Hypothalamus (tissue), 51 donors: ENCODE measurements around the gene CELA1.

Source experiments
- DNase-seq, 51 donors: peaks; one replicate each; lab custom pipeline; 2025; lab: John Stamatoyannopoulos, UW

CELA1 gene

GRCh38 chr12:51377099-51377984 lies 30.9 kb upstream of the CELA1 start:
- DNase-seq: peak in 1 of 51 donors; percentile 48

DNA sequence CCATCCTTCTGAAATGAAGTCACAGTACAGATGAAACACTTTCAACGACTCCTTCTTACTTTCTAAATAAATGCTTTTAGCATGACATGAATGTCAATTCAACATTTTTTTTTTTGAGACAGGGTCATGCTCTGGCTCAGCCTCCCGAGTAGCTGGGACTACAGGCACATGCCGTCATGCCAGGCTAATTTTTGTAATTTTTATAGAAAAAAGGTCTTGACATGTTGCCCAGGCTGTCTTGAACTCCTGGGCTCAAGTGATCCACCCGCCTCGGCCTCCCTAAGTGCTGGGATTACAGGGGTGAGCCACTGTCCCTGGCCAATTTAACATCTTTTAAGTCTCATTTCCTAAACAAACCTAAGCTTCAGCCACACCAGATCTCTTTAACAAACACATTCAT lies 28.4 kb upstream of the CELA1 start:
- no peak for DNase-seq

- no peak for DNase-seq
Observed at GRCh38 chr12:51374361-51374760, 27.9 kb upstream of the CELA1 start.

- DNase-seq: no peak
Observed at GRCh38 chr12:51373187-51373586, 26.7 kb upstream of the CELA1 start.

DNA sequence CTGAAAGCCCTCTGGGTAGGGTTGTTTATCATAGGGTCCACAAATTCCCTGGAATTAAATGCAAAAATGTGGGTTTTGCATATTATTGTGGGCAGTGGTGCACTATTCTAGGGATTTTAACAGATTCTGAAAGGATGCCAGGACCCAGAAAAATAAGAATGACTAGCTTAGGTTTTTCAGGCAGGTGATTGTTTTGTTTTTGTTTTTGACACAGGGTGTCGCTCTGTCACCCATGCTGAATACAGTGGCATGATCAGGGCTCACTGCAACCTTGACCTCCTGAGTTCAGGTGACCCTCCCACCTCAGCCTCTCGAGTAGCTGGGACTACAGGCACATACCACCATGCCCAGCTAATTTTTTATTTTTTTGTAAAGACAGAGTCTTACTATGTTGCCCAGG lies 25.5 kb upstream of the CELA1 start:
- no peak for DNase-seq

- peak in 21 of 51 donors; percentile 16 to 76 (median 37) for DNase-seq
Observed at GRCh38 chr12:51371295-51371953, 24.9 kb upstream of the CELA1 start.

GRCh38 chr12:51370667-51371066 lies 24.2 kb upstream of the CELA1 start:
- no peak for DNase-seq

- DNase-seq: no peak
Observed at GRCh38 chr12:51369581-51369980, 23.1 kb upstream of the CELA1 start.

GRCh38 chr12:51368640-51369517 lies 22.4 kb upstream of the CELA1 start:
- DNase-seq: peak in 5 of 51 donors; percentile 8 to 27 (median 11)

- no peak for DNase-seq
Observed at GRCh38 chr12:51365276-51365675, 18.8 kb upstream of the CELA1 start.

GRCh38 chr12:51364001-51364400 lies 17.5 kb upstream of the CELA1 start:
- no peak for DNase-seq

DNA sequence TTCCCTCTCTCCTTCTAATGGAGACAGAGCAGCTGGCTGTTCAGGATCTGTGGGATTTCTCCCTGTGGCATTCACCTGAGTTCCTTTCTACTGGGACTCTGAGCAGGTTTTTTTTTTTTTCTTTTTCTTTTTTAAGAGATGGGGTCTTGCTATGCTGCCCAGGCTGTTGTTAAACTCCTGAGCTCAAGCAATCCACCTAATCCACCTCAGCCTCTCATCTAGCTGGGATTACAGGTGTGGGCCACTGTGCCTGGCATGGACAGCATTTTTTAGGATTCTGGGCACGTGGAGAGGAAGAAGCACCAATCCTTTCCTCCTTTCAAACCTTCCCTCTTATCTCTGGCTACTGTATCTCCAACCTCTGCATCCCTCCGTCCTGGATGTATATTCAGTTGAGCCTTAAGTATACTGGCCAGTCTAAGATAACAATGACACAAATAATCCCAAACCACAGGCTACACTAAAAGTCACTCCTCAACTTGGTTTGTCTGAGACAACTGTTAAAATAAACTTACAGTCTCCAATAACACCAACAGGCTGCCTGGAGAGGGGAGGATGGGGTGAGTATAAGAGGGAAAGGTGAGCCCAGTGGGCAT lies 16.4 kb upstream of the CELA1 start:
- no peak for DNase-seq

DNA sequence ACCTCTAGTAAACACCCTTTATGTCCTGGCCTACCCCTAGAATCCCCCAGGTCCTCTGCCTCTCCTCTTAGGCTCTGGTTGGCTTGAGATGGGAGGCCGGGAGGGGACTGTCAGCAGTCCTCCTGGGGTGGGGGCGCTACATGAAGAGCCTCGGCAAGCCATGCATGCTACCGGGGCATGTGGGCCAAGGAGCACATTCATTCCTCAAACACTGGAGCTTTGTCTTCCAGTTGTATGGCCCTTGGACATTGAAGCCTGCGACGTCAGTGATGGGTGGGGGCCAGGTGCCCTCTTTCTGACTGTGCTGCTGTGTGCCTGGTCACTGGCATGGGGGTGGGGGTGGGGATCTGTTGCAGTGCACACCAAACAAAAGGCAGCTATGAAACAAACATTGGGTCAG lies 15.8 kb upstream of the CELA1 start:
- peak in 45 of 51 donors; percentile 6 to 94 (median 76) for DNase-seq

GRCh38 chr12:51361161-51362016 lies 14.9 kb upstream of the CELA1 start:
- DNase-seq: peak in 6 of 51 donors; percentile 9 to 46 (median 30)

GRCh38 chr12:51360315-51360714 lies 13.8 kb upstream of the CELA1 start:
- DNase-seq: no peak

GRCh38 chr12:51359851-51360250 lies 13.4 kb upstream of the CELA1 start:
- DNase-seq: no peak

GRCh38 chr12:51358496-51358895 lies 12.0 kb upstream of the CELA1 start:
- no peak for DNase-seq

- DNase-seq: no peak
Observed at GRCh38 chr12:51357374-51358047, 11.0 kb upstream of the CELA1 start.
